SIG-M5 (cell line): ENCODE measurements around the gene MC4R.

Source experiments
- DNase-seq: peaks from one replicate; lab custom pipeline; 2025; lab: John Stamatoyannopoulos, UW

The MC4R gene

DNA sequence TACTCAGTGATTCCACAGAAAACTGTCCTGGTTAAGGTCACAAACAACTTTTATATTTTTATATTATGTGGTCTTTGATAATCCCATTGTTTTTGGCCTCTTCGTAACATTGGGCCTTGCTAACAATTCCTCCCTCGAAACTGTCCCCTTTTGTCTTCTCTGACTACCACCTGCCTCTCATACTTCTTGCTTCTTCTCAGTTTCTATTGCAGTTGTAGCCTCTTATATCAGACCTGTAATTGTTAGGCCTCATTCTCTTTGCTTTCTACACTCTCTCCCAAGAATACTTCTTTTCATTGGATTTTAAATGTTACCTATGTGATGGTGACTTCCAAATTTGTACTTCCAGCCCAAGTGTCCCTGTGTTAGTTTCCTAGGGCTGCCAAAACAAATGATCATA, 44.7 kb downstream of the MC4R start:
- no peak for DNase-seq

DNA sequence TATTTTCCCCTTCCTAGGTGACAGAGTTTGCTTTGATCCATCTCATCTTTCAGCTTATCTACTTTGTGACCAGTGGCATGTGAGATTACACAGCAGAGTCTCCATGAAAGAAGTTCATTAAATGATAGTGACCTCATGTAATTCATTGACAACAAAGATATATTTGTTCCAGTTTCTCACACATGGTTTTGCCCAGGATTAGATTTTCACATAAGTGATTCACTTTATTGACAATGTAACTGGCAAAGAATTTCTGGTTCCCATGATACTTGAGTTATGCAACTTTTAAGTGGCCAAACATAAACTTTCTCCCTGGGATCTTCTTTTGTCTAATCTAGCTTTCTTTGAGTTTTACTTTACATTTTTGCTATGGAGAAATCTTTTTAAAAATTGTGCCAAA, 50.0 kb downstream of the MC4R start:
- DNase-seq: no peak
